RWPE2 (cell line): Measurements from ENCODE around the gene PPFIA3.
"Not testable (repeated sequence)": the region's sequence is repeated elsewhere in the genome, so short reads cannot be mapped to it uniquely, and the experiment has no call there.

Experiments
- ATAC-seq: fragments of 200-7000 bp; cut with Tn5 transposase; 3 replicates; pipeline ENCODE4 v1.9.1; 2021; ENCODE audit warnings: low read depth
- DNase-seq: peaks from one replicate; pipeline ENCODE4 v3.0.0-alpha.2; 2020; ENCODE audit warnings: low spot score
- H3K27ac ChIP-seq: fragments of 450-650 bp; 2 replicates; pipeline ENCODE4 v1.5.1; 2017; ENCODE audit warnings: mild to moderate bottlenecking; ENCODE audit not compliant: poor library complexity, severe bottlenecking
- H3K27me3 ChIP-seq: fragments of 250-450 bp; sonication (Bioruptor Pico); 2 replicates; pipeline ENCODE4 v1.5.1; 2021; ENCODE audit warnings: mild to moderate bottlenecking, moderate library complexity; ENCODE audit not compliant: insufficient read depth, poor library complexity, severe bottlenecking
- H3K36me3 ChIP-seq: fragments of 250-450 bp; sonication (Bioruptor Pico); 2 replicates; pipeline ENCODE4 v1.5.1; 2020; ENCODE audit warnings: low read depth, mild to moderate bottlenecking, moderate library complexity
- H3K4me1 ChIP-seq: fragments of 250-450 bp; sonication (Bioruptor Pico); 2 replicates; pipeline ENCODE4 v1.5.1; 2021; ENCODE audit warnings: mild to moderate bottlenecking, moderate library complexity; ENCODE audit not compliant: insufficient read depth, poor library complexity, severe bottlenecking
- H3K4me3 ChIP-seq: fragments of 250-450 bp; sonication (Bioruptor Pico); 2 replicates; pipeline ENCODE4 v1.5.1; 2021; ENCODE audit warnings: mild to moderate bottlenecking, moderate library complexity; ENCODE audit not compliant: severe bottlenecking
- H3K9me3 ChIP-seq: fragments of 250-450 bp; sonication (Bioruptor Pico); 2 replicates; pipeline ENCODE4 v1.5.1; 2021; ENCODE audit warnings: mild to moderate bottlenecking, moderate library complexity; ENCODE audit not compliant: severe bottlenecking
- CTCF ChIP-seq: fragments of 450-650 bp; IDR thresholded peaks from one replicate; pipeline ENCODE4 v1.5.1; 2017; ENCODE audit warnings: mild to moderate bottlenecking, moderate library complexity; ENCODE audit not compliant: poor library complexity, severe bottlenecking

PPFIA3 gene

GRCh38 chr19:49173198-49173597 lies 53.9 kb downstream of the PPFIA3 start:
- Histone ChIP-seq H3K4me1 (no peaks in the 10 kb centered on the region), H3K4me3 (no peak overlapping the region), H3K36me3 (peaks cover 24% of the 10 kb centered on the region), H3K27me3 (no peaks in the 10 kb centered on the region), H3K9me3 (no peaks in the 10 kb centered on the region), H3K27ac (no peak overlapping the region)
- ATAC-seq (no peak), DNase-seq (no peak)
- no peak for TF ChIP-seq CTCF

- H3K27ac ChIP-seq: no peak overlapping the region
- no peaks in the 10 kb centered on the region for H3K9me3 ChIP-seq
- no peak for ATAC-seq
- no peak for DNase-seq
- no peak overlapping the region for H3K4me3 ChIP-seq
- H3K4me1 ChIP-seq: no peaks in the 10 kb centered on the region
- no peaks in the 10 kb centered on the region for H3K27me3 ChIP-seq
- peaks cover 22% of the 10 kb centered on the region for H3K36me3 ChIP-seq
- TF ChIP-seq CTCF: no peak
Observed at GRCh38 chr19:49180659-49181058, 61.3 kb downstream of the PPFIA3 start.

- not testable (repeated sequence) for H3K4me1 ChIP-seq, H3K27me3 ChIP-seq, ATAC-seq, H3K27ac ChIP-seq, H3K9me3 ChIP-seq, DNase-seq, H3K4me3 ChIP-seq
- H3K36me3 ChIP-seq: peaks cover 28% of the 10 kb centered on the region
Observed at GRCh38 chr19:49182010-49182847, 62.9 kb downstream of the PPFIA3 start.

- no peaks in the 10 kb centered on the region for H3K9me3 ChIP-seq
- H3K36me3 ChIP-seq: peaks cover 28% of the 10 kb centered on the region
- H3K27me3 ChIP-seq: no peaks in the 10 kb centered on the region
- no peak overlapping the region for H3K27ac ChIP-seq
- ATAC-seq (no peak), DNase-seq (no peak)
- H3K4me1 ChIP-seq: no peaks in the 10 kb centered on the region
- no peak overlapping the region for H3K4me3 ChIP-seq
- TF ChIP-seq CTCF: no peak
Observed at GRCh38 chr19:49182848-49183375, 63.6 kb downstream of the PPFIA3 start.

GRCh38 chr19:49186108-49186507 lies 66.8 kb downstream of the PPFIA3 start:
- TF ChIP-seq CTCF: no peak
- no peaks in the 10 kb centered on the region for H3K27me3 ChIP-seq

More at GRCh38 chr19:49186108-49186507, 66.8 kb downstream of the PPFIA3 start:
- Histone ChIP-seq H3K9me3 (no peaks in the 10 kb centered on the region), H3K27ac (no peak overlapping the region), H3K36me3 (peaks cover 44% of the 10 kb centered on the region), H3K4me3 (no peak overlapping the region), H3K4me1 (no peaks in the 10 kb centered on the region)
- DNase-seq (no peak), ATAC-seq (no peak)
